ENCODE data around the gene GSK3B.
"Not testable (repeated sequence)": the region's sequence is repeated elsewhere in the genome, so short reads cannot be mapped to it uniquely, and the experiment has no call there.

GSK3B gene

DNA sequence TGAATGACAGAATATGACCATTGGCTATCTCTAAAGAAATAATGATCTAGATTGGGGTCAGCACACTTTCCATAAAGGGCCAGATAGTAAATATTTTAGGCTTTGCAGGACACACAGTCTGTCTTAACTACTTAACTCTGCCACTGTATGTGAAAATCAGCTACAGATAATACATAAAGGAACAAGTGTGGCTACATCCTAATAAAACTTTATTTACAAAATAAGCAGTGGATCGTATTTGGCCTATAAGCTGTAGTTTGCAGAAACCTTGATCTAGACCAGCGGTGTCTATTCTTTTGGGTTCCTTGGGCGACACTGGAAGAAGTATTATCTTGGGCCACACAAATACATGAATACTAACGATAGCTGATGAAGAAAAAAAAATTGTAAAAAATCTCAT is 27.6 kb downstream of the GSK3B start:
- Histone ChIP-seq H3K9me3 (no peaks in the 10 kb centered on the region), H3K36me3 (no peaks in the 10 kb centered on the region), H3K4me1 (peaks cover 6% of the 10 kb centered on the region; the same call in 1 of the 2 replicates), H3K27me3 (no peaks in the 10 kb centered on the region), H3K4me3 (ENCODE audit: low read depth, low read length) (no peak overlapping the region)
- DNase-seq: no peak
- TF ChIP-seq, protein P1, sequence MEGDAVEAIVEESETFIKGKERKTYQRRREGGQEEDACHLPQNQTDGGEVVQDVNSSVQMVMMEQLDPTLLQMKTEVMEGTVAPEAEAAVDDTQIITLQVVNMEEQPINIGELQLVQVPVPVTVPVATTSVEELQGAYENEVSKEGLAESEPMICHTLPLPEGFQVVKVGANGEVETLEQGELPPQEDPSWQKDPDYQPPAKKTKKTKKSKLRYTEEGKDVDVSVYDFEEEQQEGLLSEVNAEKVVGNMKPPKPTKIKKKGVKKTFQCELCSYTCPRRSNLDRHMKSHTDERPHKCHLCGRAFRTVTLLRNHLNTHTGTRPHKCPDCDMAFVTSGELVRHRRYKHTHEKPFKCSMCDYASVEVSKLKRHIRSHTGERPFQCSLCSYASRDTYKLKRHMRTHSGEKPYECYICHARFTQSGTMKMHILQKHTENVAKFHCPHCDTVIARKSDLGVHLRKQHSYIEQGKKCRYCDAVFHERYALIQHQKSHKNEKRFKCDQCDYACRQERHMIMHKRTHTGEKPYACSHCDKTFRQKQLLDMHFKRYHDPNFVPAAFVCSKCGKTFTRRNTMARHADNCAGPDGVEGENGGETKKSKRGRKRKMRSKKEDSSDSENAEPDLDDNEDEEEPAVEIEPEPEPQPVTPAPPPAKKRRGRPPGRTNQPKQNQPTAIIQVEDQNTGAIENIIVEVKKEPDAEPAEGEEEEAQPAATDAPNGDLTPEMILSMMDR (IDR thresholded peaks at IDR 0.05; ENCODE audit: low read depth, low read length): no peak

DNA sequence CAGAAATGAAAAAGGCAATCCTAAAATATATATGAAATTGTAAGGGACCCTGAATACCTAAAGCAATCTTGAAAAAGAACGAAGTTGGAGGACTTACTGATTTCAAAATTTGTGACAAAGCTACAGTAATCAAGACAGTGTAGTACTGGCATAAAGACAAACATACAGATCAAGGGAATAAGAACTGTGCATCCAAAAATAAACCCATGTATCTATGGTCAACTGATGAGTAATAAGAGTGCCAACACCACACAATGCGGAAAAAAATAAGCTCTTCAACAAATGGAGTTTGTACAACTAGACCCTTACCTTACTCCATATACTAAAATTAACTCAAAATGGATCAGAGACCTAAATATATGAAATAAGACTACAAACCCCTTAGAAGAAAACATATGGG is 29.6 kb downstream of the GSK3B start:
- no peaks in the 10 kb centered on the region for H3K27me3 ChIP-seq
- DNase-seq: no peak
- H3K4me1 ChIP-seq: no peaks in the 10 kb centered on the region
- H3K9me3 ChIP-seq: no peaks in the 10 kb centered on the region
- H3K4me3 ChIP-seq (ENCODE audit: low read depth, low read length): no peak overlapping the region
- TF ChIP-seq, protein P1 (IDR thresholded peaks at IDR 0.05; ENCODE audit: low read depth, low read length): no peak
- H3K36me3 ChIP-seq: no peaks in the 10 kb centered on the region

DNA sequence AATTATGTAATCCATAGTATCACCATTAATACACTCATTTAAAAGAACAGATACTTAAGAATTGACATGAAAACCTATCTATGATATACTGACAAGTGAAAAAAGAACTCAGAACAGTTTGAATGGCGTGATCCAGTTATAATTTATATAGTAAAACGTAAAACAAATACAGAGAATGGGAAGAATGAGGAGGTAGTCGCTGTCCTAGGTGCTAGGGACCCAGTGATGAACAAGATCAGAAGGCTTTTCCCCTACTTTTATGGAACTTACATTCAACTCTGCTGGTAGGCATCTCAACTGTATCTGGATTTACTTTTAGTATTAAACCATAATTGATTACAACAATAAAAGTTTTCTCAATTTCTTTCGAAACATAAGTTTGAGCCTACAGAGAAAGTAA is 31.8 kb downstream of the GSK3B start:
- DNase-seq: no peak
- H3K27me3 ChIP-seq: no peaks in the 10 kb centered on the region
- H3K36me3 ChIP-seq: no peaks in the 10 kb centered on the region
- TF ChIP-seq, protein P1 (IDR thresholded peaks at IDR 0.05; ENCODE audit: low read depth, low read length): no peak
- H3K4me3 ChIP-seq (ENCODE audit: low read depth, low read length): no peak overlapping the region
- no peaks in the 10 kb centered on the region for H3K4me1 ChIP-seq
- H3K9me3 ChIP-seq: no peaks in the 10 kb centered on the region

DNA sequence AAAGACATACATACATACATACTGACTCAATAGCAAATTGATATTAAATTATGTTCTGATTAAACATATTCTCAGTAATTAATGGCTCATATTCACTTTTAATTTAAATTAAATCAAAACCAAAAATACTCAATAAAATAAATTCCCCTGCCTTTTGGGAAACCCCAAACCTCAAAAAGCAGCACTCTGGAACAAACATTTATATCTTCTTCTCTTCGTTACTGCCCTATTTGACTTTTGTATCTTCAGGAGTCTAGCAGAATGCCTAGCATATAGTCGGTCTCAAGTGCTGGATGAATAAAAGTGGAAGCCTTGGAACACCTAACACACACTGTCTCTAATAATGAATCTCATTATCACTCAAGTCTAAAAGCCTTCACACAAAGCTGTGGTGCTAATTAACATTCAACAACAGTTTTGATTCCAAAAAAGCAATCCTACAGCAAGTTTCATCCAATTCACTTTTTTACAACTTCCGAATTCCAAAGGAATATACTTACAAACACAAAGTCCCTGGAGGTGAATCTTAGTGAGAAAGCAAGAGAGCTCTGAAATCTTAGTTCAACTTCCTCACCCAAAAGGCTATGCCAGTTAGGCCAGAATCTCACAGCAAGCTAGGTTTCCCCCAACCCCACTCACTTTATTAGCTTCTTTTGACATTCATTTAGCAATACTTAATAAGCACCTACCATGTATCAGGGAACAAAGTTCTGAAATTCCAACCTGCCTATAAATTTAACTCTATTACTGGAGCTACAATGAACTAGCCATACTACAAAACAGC is 35.0 kb downstream of the GSK3B start:
- H3K9me3 ChIP-seq: no peaks in the 10 kb centered on the region
- TF ChIP-seq, protein P1 (IDR thresholded peaks at IDR 0.05; ENCODE audit: low read depth, low read length): no peak

DNA sequence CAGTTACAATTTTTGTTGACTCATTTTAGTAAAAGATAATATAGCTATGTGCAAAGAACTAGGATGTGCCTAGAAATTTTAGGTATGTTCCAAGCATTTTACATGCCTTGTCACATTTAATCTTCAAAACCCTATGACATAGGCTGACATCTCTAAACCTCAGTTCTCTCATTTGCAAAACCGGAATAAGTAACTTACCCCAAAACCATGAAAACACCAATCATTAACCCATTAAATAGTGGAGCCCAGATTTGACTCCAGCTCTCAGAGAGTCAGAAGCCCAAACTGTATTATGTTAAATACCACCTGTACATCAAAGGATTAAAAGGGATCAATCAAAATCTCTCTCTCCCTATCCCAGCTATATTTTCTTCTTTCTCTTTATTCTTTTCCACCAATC is 36.6 kb downstream of the GSK3B start:
- H3K4me1 ChIP-seq: no peaks in the 10 kb centered on the region
- TF ChIP-seq, protein P1 (IDR thresholded peaks at IDR 0.05; ENCODE audit: low read depth, low read length): no peak
- H3K27me3 ChIP-seq: no peaks in the 10 kb centered on the region
- H3K9me3 ChIP-seq: no peaks in the 10 kb centered on the region
- no peak overlapping the region for H3K4me3 ChIP-seq (ENCODE audit: low read depth, low read length)
- H3K36me3 ChIP-seq: peaks cover 2% of the 10 kb centered on the region; the same call in 1 of the 2 replicates
- DNase-seq: no peak

More for the DNA sequence above, 35.0 kb downstream of the GSK3B start:
- H3K27me3 ChIP-seq: no peaks in the 10 kb centered on the region
- no peaks in the 10 kb centered on the region for H3K4me1 ChIP-seq
- no peak overlapping the region for H3K4me3 ChIP-seq (ENCODE audit: low read depth, low read length)
- DNase-seq: no peak
- H3K36me3 ChIP-seq: no peaks in the 10 kb centered on the region

DNA sequence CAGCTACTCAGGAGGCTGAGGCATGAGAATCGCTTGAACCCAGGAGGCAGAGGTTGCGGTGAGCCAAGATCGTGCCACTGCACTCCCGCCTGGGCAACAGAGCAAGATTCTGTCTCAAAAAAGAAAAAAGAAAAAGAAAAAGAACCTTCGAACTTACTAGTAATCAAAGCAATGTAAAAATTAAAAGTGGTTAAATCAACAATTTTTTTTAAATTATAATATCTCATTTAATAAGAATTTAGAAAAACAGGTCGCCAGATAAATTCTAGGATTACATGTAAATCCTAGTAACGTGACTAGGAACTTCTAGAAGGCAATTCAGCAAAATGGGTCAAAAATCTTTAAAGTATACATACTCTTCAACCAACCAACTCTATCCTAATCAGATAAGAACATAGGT is 37.2 kb downstream of the GSK3B start:
- no peaks in the 10 kb centered on the region for H3K4me1 ChIP-seq
- H3K27me3 ChIP-seq: no peaks in the 10 kb centered on the region
- H3K36me3 ChIP-seq: peaks cover 2% of the 10 kb centered on the region; the same call in 1 of the 2 replicates
- H3K9me3 ChIP-seq: no peaks in the 10 kb centered on the region
- no peak overlapping the region for H3K4me3 ChIP-seq (ENCODE audit: low read depth, low read length)
- DNase-seq: no peak
- TF ChIP-seq, protein P1 (IDR thresholded peaks at IDR 0.05; ENCODE audit: low read depth, low read length): no peak

DNA sequence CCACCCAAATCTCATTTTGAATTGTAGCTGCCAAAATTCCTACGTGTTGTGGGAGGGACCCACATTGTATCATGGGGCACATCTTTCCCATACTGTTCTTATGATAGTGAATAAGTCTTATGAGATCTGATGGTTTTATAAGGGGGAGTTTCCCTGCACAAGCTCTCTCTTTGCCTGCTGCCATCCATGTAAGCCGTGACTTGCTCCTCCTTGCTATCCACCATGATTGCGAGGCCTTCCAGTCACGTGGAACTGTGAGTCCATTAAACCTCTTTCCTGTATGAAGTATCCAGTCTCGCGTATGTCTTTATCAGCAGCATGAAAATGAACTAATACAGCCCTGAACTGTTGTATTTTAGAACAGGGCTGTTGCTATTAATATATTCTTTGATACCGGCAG is 40.6 kb downstream of the GSK3B start:
- DNase-seq; H3K4me3 ChIP-seq (ENCODE audit: low read depth, low read length); H3K27me3 ChIP-seq; H3K36me3 ChIP-seq; H3K9me3 ChIP-seq: not testable (repeated sequence)
- H3K4me1 ChIP-seq: peaks cover 14% of the 10 kb centered on the region

Data from BE2C (cell line).